Tibial nerve (tissue), 4 donors: ENCODE data around the gene GOLPH3L.

Source experiments
- EP300 ChIP-seq, 2 donors: sonication (generic); formaldehyde crosslinking; IDR thresholded peaks; one replicate each; pipeline ENCODE4 v1.6.1; 2017; ENCODE audit warnings: antibody characterized with exemption in 2 of 2, mild to moderate bottlenecking in 1 of 2
- POLR2A ChIP-seq, 2 donors: fragments of 450-650 bp; IDR thresholded peaks; one replicate each; pipeline ENCODE4 v1.6.1; 2017; ENCODE audit warnings: antibody characterized with exemption in 2 of 2, mild to moderate bottlenecking in 2 of 2, moderate library complexity in 2 of 2
- TF ChIP-seq, protein P1 (sequence below), 5 experiments: fragments of 200-600 bp in 3 of 5; fragments of 450-650 bp in 2 of 5; sonication (generic) in 3 of 5; IDR thresholded peaks; one replicate each; pipeline ENCODE4 v1.5.1; 2016 to 2019; ENCODE audit warnings: antibody characterized with exemption in 5 of 5, mild to moderate bottlenecking in 3 of 5, moderate library complexity in 2 of 5

DNA sequence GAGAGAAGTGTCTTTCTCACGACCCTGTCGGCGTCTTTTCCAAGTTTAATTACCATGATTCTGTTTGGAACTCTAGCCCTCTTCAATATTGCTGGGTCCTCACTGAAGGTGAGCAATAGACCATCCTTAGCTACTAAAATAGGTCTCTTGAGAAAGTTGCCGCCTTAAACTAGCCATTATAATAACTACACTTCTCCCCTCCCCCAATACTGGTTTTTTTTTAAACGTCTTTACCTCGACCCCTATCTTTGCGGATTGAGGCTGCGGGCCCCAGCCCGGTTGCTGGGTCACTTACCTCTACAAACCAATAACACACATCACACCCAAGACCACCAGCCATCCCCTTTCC, 68.2 kb downstream of the GOLPH3L start:
- TF ChIP-seq POLR2A (IDR thresholded peaks at IDR 0.05) (no peak), EP300 (IDR thresholded peaks at IDR 0.05) (no peak)
- TF ChIP-seq, protein P1, sequence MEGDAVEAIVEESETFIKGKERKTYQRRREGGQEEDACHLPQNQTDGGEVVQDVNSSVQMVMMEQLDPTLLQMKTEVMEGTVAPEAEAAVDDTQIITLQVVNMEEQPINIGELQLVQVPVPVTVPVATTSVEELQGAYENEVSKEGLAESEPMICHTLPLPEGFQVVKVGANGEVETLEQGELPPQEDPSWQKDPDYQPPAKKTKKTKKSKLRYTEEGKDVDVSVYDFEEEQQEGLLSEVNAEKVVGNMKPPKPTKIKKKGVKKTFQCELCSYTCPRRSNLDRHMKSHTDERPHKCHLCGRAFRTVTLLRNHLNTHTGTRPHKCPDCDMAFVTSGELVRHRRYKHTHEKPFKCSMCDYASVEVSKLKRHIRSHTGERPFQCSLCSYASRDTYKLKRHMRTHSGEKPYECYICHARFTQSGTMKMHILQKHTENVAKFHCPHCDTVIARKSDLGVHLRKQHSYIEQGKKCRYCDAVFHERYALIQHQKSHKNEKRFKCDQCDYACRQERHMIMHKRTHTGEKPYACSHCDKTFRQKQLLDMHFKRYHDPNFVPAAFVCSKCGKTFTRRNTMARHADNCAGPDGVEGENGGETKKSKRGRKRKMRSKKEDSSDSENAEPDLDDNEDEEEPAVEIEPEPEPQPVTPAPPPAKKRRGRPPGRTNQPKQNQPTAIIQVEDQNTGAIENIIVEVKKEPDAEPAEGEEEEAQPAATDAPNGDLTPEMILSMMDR (IDR thresholded peaks at IDR 0.05): no peak
